ENCODE results near the gene THAP4.
"Not testable (repeated sequence)": the region's sequence is repeated elsewhere in the genome, so short reads cannot be mapped to it uniquely, and the experiment has no call there.

THAP4 gene

GRCh38 chr2:241577413-241578122 lies 59.4 kb downstream of the THAP4 start:
- DNase-seq = no peak

- DNase-seq = no peak
These were observed 60.7 kb downstream of the THAP4 start for GRCh38 chr2:241576293-241576654.

- DNase-seq = no peak
These were observed 61.2 kb downstream of the THAP4 start for GRCh38 chr2:241575624-241576292.

GRCh38 chr2:241574911-241575623 lies 61.9 kb downstream of the THAP4 start:
- DNase-seq = no peak

GRCh38 chr2:241573741-241574140 lies 63.2 kb downstream of the THAP4 start:
- DNase-seq = no peak

- DNase-seq = not testable (repeated sequence)
These were observed 63.9 kb downstream of the THAP4 start for GRCh38 chr2:241572915-241573651.

- DNase-seq = no peak
These were observed 64.9 kb downstream of the THAP4 start for GRCh38 chr2:241571821-241572620.

- no peak for DNase-seq
These were observed 65.9 kb downstream of the THAP4 start for GRCh38 chr2:241570961-241571581.

- no peak for DNase-seq
These were observed 67.1 kb downstream of the THAP4 start for GRCh38 chr2:241569831-241570281.

GRCh38 chr2:241568726-241569125 lies 68.2 kb downstream of the THAP4 start:
- no peak for DNase-seq

GRCh38 chr2:241567776-241568175 lies 69.2 kb downstream of the THAP4 start:
- no peak for DNase-seq

GRCh38 chr2:241567266-241567665 lies 69.7 kb downstream of the THAP4 start:
- not testable (repeated sequence) for DNase-seq

GRCh38 chr2:241566468-241566867 lies 70.5 kb downstream of the THAP4 start:
- DNase-seq = no peak

- not testable (repeated sequence) for DNase-seq
These were observed 70.9 kb downstream of the THAP4 start for GRCh38 chr2:241566021-241566420.

- DNase-seq = no peak
These were observed 71.5 kb downstream of the THAP4 start for GRCh38 chr2:241565411-241565810.

GRCh38 chr2:241564596-241565410 lies 72.2 kb downstream of the THAP4 start:
- DNase-seq = no peak

GRCh38 chr2:241563981-241564595 lies 72.9 kb downstream of the THAP4 start:
- DNase-seq = no peak

- no peak for DNase-seq
These were observed 73.4 kb downstream of the THAP4 start for GRCh38 chr2:241563571-241563980.

GRCh38 chr2:241563031-241563507 lies 73.9 kb downstream of the THAP4 start:
- no peak for DNase-seq

GRCh38 chr2:241562269-241562891 lies 74.6 kb downstream of the THAP4 start:
- no peak for DNase-seq

All from NCI-H1105 treated with DMSO at 0.1 percent for 48 hours (cell line).